K562 (cell line): ENCODE results near the gene AGPAT3. TPM values are rescaled to one million over a fixed set of nuclear protein-coding genes. Genes with fewer than 3 reads are reported as not detected.
A peak's percentile ranks its signal among the peaks of the same experiment; 100 is the strongest.

Source experiments
- C11orf30 ChIP-seq: fragments of 450-650 bp; IDR thresholded peaks from 2 replicates; pipeline ENCODE4 v1.6.1; 2016; ENCODE audit warnings: low read depth, mild to moderate bottlenecking
- CHD7 ChIP-seq: fragments of 200-600 bp; sonication (generic); IDR thresholded peaks from one replicate; pipeline ENCODE4 v1.6.1; 2012; ENCODE audit warnings: mild to moderate bottlenecking, low read depth, low read length, inconsistent platforms
- MAFG ChIP-seq: fragments of 450-650 bp; conservative IDR thresholded peaks from 2 replicates; pipeline ENCODE4 v1.6.1; 2016; ENCODE audit warnings: missing genetic modification characterization, missing compliant biosample characterization
- MCM2 ChIP-seq: fragments of 450-650 bp; IDR thresholded peaks from 2 replicates; pipeline ENCODE4 v1.6.1; 2017; ENCODE audit warnings: low read depth, mild to moderate bottlenecking
- MTA1 ChIP-seq: fragments of 450-650 bp; IDR thresholded peaks from 2 replicates; pipeline ENCODE4 v1.6.1; 2017; ENCODE audit warnings: borderline replicate concordance
- NUFIP1 ChIP-seq: fragments of 450-650 bp; IDR thresholded peaks from 2 replicates; pipeline ENCODE4 v1.6.1; 2018; ENCODE audit not compliant: partially characterized antibody
- SRF ChIP-seq, 2 experiments: fragments of 250-450, 450-650 bp in 1 of 2; sonication (Bioruptor Pico) in 1 of 2; sonication (generic) in 1 of 2; formaldehyde crosslinking; IDR thresholded peaks; 2 replicates each; pipeline versions ENCODE4 v1.5.0 to v1.5.1; 2020 to 2022; ENCODE audit warnings: mild to moderate bottlenecking in 1 of 2, missing genetic modification reagents in 1 of 2
- ZNF277 ChIP-seq: fragments of 250-450 bp; sonication (Bioruptor Pico); IDR thresholded peaks from 2 replicates; pipeline ENCODE4 v1.8.0; 2022; ENCODE audit warnings: inconsistent platforms, mild to moderate bottlenecking, moderate library complexity, borderline replicate concordance
- ZNF316 ChIP-seq: fragments of 450-650 bp; IDR thresholded peaks from 2 replicates; pipeline ENCODE4 v1.6.1; 2016
- polyA plus RNA-seq, 8 experiments: library from polyadenylated mRNA; depleted of rRNA in 4 of 8; stranded (reverse) in 5 of 8; unstranded in 3 of 8; fragments of >200 nt; fragmentation: Nextera tagmentation in 2 of 8; fragmentation: Illumina TruSeq in 1 of 8; extraction: Ambion mirVana in 2 of 8; extraction: Trizol in 1 of 8; gene quantifications; 2 replicates each; pipeline versions ENCODE4 v1.2.1 to v1.2.3, GENCODE V29; 2011 to 2014; ENCODE audit warnings: inconsistent platforms in 1 of 8, missing spikeins in 1 of 8
- total RNA-seq, 7 experiments: library from RNA; depleted of rRNA in 6 of 7; stranded (reverse); fragments of >200 nt in 6 of 7; fragmentation: Illumina TruSeq in 2 of 7; extraction: Trizol in 2 of 7; gene quantifications; 2 replicates each; pipeline versions ENCODE4 v1.2.1 to v1.2.3, GENCODE V29; 2011 to 2021; ENCODE audit warnings: low replicate concordance in 1 of 7

AGPAT3 gene
- total and polyA plus RNA-seq, 9 of the 15 experiments (the other 6 are each of a cell fraction or from before 2014, with no cell fraction given): 1.5 to 88.4 (median 35.7) TPM

GRCh38 chr21:43944757-43945156 lies 79.7 kb downstream of the AGPAT3 start (continued):
- no peak for TF ChIP-seq CHD7
- TF ChIP-seq ZNF277: no peak
- no peak for TF ChIP-seq NUFIP1
- TF ChIP-seq MCM2: no peak
- no peak for TF ChIP-seq MTA1
- TF ChIP-seq SRF (CRISPR knock-in tag; IDR thresholded peaks at IDR 0.05): no peak
- peak; percentile 90 for TF ChIP-seq MAFG (tag)
- TF ChIP-seq ZNF316: peak; percentile 97
- peak; percentile 94 for TF ChIP-seq C11orf30
